ENCODE measurements around the gene FSCN2. TPM values are rescaled to one million over a fixed set of nuclear protein-coding genes. Genes with fewer than 3 reads are reported as not detected.
"Not testable (repeated sequence)": the region's sequence is repeated elsewhere in the genome, so short reads cannot be mapped to it uniquely, and the experiment has no call there.

Gene FSCN2
- polyA plus RNA-seq, 1 donor, result 2.8 TPM

GRCh38 chr17:81579821-81580321 is 51.7 kb downstream of the FSCN2 start:
- no peak for DNase-seq

- DNase-seq, result no peak
Measured at GRCh38 chr17:81580481-81580880, 52.3 kb downstream of the FSCN2 start.

GRCh38 chr17:81581758-81582157 is 53.6 kb downstream of the FSCN2 start:
- DNase-seq, result no peak

- no peak for DNase-seq
Measured at GRCh38 chr17:81582341-81582740, 54.2 kb downstream of the FSCN2 start.

- DNase-seq, result no peak
Measured at GRCh38 chr17:81582749-81583148, 54.6 kb downstream of the FSCN2 start.

- DNase-seq, result no peak
Measured at GRCh38 chr17:81583589-81584342, 55.6 kb downstream of the FSCN2 start.

GRCh38 chr17:81584771-81585170 is 56.6 kb downstream of the FSCN2 start:
- DNase-seq, result not testable (repeated sequence)

GRCh38 chr17:81586096-81586495 is 57.9 kb downstream of the FSCN2 start:
- DNase-seq, result no peak

Other genes with a start within 250 kb of the FSCN2 start
- 53.2 TPM for gene SLC38A10, start 233.1 kb upstream of the FSCN2 start, polyA plus RNA-seq (ENCODE audit: insufficient read length)
- gene BAHCC1, start 132.9 kb upstream of the FSCN2 start, polyA plus RNA-seq (ENCODE audit: insufficient read length), result 17.9 TPM
- 1,339 TPM for gene ACTG1, start 15.6 kb upstream of the FSCN2 start, polyA plus RNA-seq (ENCODE audit: insufficient read length)
- gene FAAP100, start 24.0 kb downstream of the FSCN2 start, polyA plus RNA-seq (ENCODE audit: insufficient read length), result 22.3 TPM
- gene NPLOC4, start 108.7 kb downstream of the FSCN2 start, polyA plus RNA-seq (ENCODE audit: insufficient read length), result 55.0 TPM
- 0.96 TPM for gene TSPAN10, start 108.8 kb downstream of the FSCN2 start, polyA plus RNA-seq (ENCODE audit: insufficient read length)
- 4.0 TPM for gene PDE6G, start 128.2 kb downstream of the FSCN2 start, polyA plus RNA-seq (ENCODE audit: insufficient read length)
- 12.0 TPM for gene OXLD1, start 138.2 kb downstream of the FSCN2 start, polyA plus RNA-seq (ENCODE audit: insufficient read length)
- gene CCDC137, start 138.4 kb downstream of the FSCN2 start, polyA plus RNA-seq (ENCODE audit: insufficient read length), result 16.8 TPM
- 24.4 TPM for gene ARL16, start 155.4 kb downstream of the FSCN2 start, polyA plus RNA-seq (ENCODE audit: insufficient read length)
- gene HGS, start 155.6 kb downstream of the FSCN2 start, polyA plus RNA-seq (ENCODE audit: insufficient read length), result 59.1 TPM
- 55.2 TPM for gene MRPL12, start 175.0 kb downstream of the FSCN2 start, polyA plus RNA-seq (ENCODE audit: insufficient read length)
- gene SLC25A10, start 183.9 kb downstream of the FSCN2 start, polyA plus RNA-seq (ENCODE audit: insufficient read length), result 5.3 TPM